Measurements from ENCODE around the gene CD24. TPM values are rescaled to one million over a fixed set of nuclear protein-coding genes. Genes with fewer than 3 reads are reported as not detected.
A peak's percentile ranks its signal among the peaks of the same experiment; 100 is the strongest.
"Not testable (repeated sequence)": the region's sequence is repeated elsewhere in the genome, so short reads cannot be mapped to it uniquely, and the experiment has no call there.

CD24 gene
- 794 TPM for polyA plus RNA-seq (2013, experiment 1 of 2)
- 798 TPM for polyA plus RNA-seq (2013, experiment 2 of 2)

DNA sequence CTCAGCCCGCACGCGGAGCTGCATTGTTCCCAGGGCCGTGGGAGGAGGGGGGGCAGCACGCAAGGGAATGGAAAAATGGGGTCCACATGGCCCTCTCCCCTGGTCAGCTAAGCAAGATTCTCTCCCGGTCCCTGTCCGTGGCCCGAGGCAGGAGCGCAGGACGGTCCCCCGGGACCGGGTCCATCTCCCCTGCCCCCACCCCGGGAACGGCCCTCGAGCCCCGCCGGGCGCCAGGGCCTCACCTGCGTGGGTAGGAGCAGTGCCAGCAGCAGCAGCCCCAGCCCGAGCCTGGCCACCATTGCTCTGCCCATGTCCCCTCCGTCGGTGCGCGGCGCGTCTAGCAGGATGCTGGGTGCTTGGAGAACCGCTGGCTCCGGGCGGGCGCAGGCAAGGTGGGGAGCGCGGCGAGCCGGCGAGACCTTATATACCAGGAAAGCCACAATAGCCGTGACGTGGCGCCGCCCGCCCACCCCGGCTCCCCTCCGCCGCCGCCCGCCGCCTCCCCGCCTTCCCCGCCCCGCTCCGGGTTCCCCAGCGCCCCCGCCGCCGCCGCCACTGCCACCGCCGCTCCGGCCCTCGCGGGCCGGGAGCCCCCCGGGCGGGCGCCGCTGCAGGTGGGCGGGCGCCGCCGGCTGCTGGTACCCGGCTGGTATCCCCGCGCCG, at the start of gene CD24:
CD24 (minus strand) TSS at position 394 of the 663 bp plus-strand sequence; CDS start at position 311, 83 bp downstream.
- Histone ChIP-seq H2BK15ac (replicated peaks; ENCODE audit: low read depth) (no peak within 1 kb of the TSS), H3K79me1 (ENCODE audit: low read length) (no peaks in the 10 kb centered on the region), H2BK120ac (ENCODE audit: low read depth, low read length) (peak within 1 kb of the TSS; percentile 98), H3K4me1 (ENCODE audit: control insufficient read depth, low read depth, low read length) (no peaks in the 10 kb centered on the region), H3K27ac (ENCODE audit: low read depth, low read length) (peak within 1 kb of the TSS; percentile 96), H3K56ac (ENCODE audit: low read length) (peak within 1 kb of the TSS; percentile 93), H2AK5ac (ENCODE audit: low read length) (no peak within 1 kb of the TSS), H3K79me2 (ENCODE audit: control insufficient read depth, insufficient read depth, low read length) (peaks cover 24% of the 10 kb centered on the region), H3K4ac (ENCODE audit: low read depth, low read length) (peak within 1 kb of the TSS; percentile 100), H3K4me2 (ENCODE audit: low read length) (peak within 1 kb of the TSS; percentile 40), H3K36me3 (ENCODE audit: control insufficient read depth, insufficient read depth, low read length) (no peaks in the 10 kb centered on the region), H3K9ac (ENCODE audit: low read length) (peak within 1 kb of the TSS; percentile 90), H2BK5ac (ENCODE audit: low read length) (peak within 1 kb of the TSS; percentile 88), H4K5ac (ENCODE audit: low read length) (no peak within 1 kb of the TSS), H3K27me3 (ENCODE audit: insufficient read depth, low read length, poor library complexity) (no peaks in the 10 kb centered on the region), H3K18ac (ENCODE audit: low read length) (peak within 1 kb of the TSS; percentile 100), H3K4me3 (ENCODE audit: low read length) (peak within 1 kb of the TSS; percentile 76), H3K23ac (ENCODE audit: low read length) (peak within 1 kb of the TSS; percentile 98), H4K8ac (ENCODE audit: low read depth, low read length) (peak within 1 kb of the TSS; percentile 97)
- DNase-seq: peak; percentile 73
- WGBS (ENCODE audit: extremely low coverage, insufficient coverage, low lambda C conversion rate): no CpG with 5 or more reads among the region's 73 CpGs

DNA sequence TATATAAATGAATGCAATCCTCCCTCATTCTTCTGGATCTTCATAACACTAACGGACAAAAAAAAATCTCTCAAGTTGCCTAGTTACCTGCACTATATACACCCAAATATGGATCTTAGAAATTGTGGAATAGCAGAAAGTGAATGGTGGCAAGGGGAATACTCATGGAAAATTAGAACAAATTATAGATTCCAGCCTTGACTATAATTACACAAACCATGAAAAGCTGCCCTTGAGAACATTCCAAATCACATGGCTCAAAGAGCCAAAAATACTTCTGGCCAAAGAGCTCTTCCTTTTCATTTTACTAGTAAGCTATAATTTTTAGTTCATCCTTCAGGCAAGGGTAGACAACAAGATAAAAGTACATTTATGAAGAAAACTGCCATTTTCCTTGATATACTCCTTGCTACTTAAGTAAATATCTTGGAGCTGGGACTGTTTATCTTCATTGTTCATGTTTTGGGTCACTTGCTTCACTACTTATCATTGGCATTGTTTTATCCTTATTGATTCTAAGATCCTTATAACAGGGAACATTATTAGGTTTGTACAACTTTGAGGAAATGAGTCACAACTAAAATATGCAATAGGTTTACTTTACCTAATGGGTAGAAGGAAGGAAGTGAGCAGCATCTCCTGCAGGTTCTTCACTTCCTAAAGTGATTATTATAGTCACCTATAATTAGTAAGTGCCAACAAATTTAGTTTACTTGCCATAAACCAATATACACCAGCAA, 47.1 kb upstream of the CD24 start:
- Histone ChIP-seq H4K5ac (ENCODE audit: low read length) (no peak overlapping the region), H2BK5ac (ENCODE audit: low read length) (no peak overlapping the region), H3K23ac (ENCODE audit: low read length) (no peak overlapping the region), H3K27ac (ENCODE audit: low read depth, low read length) (no peak overlapping the region), H3K36me3 (ENCODE audit: control insufficient read depth, insufficient read depth, low read length) (no peaks in the 10 kb centered on the region), H2BK15ac (replicated peaks; ENCODE audit: low read depth) (no peak overlapping the region), H3K79me2 (ENCODE audit: control insufficient read depth, insufficient read depth, low read length) (no peaks in the 10 kb centered on the region), H4K8ac (ENCODE audit: low read depth, low read length) (no peak overlapping the region), H3K79me1 (ENCODE audit: low read length) (no peaks in the 10 kb centered on the region), H3K56ac (ENCODE audit: low read length) (no peak overlapping the region), H2AK5ac (ENCODE audit: low read length) (no peak overlapping the region), H3K18ac (ENCODE audit: low read length) (no peak overlapping the region), H3K4me1 (ENCODE audit: control insufficient read depth, low read depth, low read length) (no peaks in the 10 kb centered on the region), H3K9ac (ENCODE audit: low read length) (no peak overlapping the region), H3K27me3 (ENCODE audit: insufficient read depth, low read length, poor library complexity) (no peaks in the 10 kb centered on the region), H3K4me2 (ENCODE audit: low read length) (no peak overlapping the region), H2BK120ac (ENCODE audit: low read depth, low read length) (no peak overlapping the region), H3K4ac (ENCODE audit: low read depth, low read length) (no peak overlapping the region), H3K4me3 (ENCODE audit: low read length) (no peak overlapping the region)
- no CpG with 5 or more reads among the region's 1 CpG for WGBS (ENCODE audit: extremely low coverage, insufficient coverage, low lambda C conversion rate)
- no peak for DNase-seq

- H2AK5ac ChIP-seq (ENCODE audit: low read length): no peak overlapping the region
- WGBS (ENCODE audit: extremely low coverage, insufficient coverage, low lambda C conversion rate): no CpG with 5 or more reads among the region's 4 CpGs
- no peak overlapping the region for H4K8ac ChIP-seq (ENCODE audit: low read depth, low read length)
- no peaks in the 10 kb centered on the region for H3K4me1 ChIP-seq (ENCODE audit: control insufficient read depth, low read depth, low read length)
- no peak overlapping the region for H2BK120ac ChIP-seq (ENCODE audit: low read depth, low read length)
- no peak overlapping the region for H3K4ac ChIP-seq (ENCODE audit: low read depth, low read length)
- H3K4me3 ChIP-seq (ENCODE audit: low read length): no peak overlapping the region
- no peak overlapping the region for H3K4me2 ChIP-seq (ENCODE audit: low read length)
- H3K27ac ChIP-seq (ENCODE audit: low read depth, low read length): no peak overlapping the region
- H3K79me2 ChIP-seq (ENCODE audit: control insufficient read depth, insufficient read depth, low read length): no peaks in the 10 kb centered on the region
- no peaks in the 10 kb centered on the region for H3K79me1 ChIP-seq (ENCODE audit: low read length)
- no peak overlapping the region for H3K18ac ChIP-seq (ENCODE audit: low read length)
- no peak overlapping the region for H3K56ac ChIP-seq (ENCODE audit: low read length)
- H3K36me3 ChIP-seq (ENCODE audit: control insufficient read depth, insufficient read depth, low read length): no peaks in the 10 kb centered on the region
- no peak overlapping the region for H3K9ac ChIP-seq (ENCODE audit: low read length)
- no peak overlapping the region for H4K5ac ChIP-seq (ENCODE audit: low read length)
- no peak overlapping the region for H3K23ac ChIP-seq (ENCODE audit: low read length)
- H2BK5ac ChIP-seq (ENCODE audit: low read length): no peak overlapping the region
- DNase-seq: no peak
- no peaks in the 10 kb centered on the region for H3K27me3 ChIP-seq (ENCODE audit: insufficient read depth, low read length, poor library complexity)
- no peak overlapping the region for H2BK15ac ChIP-seq (replicated peaks; ENCODE audit: low read depth)
Measured at GRCh38 chr6:107020239-107020638, 45.7 kb upstream of the CD24 start.

DNA sequence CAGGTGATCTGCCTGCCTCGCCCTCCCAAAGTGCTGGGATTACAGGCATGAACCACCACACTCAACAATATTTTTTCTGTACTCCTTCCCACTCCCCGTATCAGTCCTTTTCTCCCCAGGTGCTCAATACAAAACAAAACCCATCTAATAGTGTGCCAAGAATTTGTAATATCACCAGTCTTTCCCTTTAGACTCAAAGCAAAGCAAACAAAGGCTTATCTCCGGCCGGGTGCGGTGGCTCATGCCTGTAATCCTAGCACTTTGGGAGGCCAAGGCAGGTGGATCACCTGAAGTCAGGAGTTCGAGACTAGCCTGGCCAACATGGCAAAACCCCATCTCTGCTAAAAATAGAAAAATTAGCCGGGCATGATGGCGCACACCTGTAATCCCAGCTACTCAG, 45.1 kb upstream of the CD24 start:
- no CpG with 5 or more reads among the region's 8 CpGs for WGBS (ENCODE audit: extremely low coverage, insufficient coverage, low lambda C conversion rate)

GRCh38 chr6:107019047-107019446, 44.5 kb upstream of the CD24 start:
- WGBS (ENCODE audit: extremely low coverage, insufficient coverage, low lambda C conversion rate): no CpG with 5 or more reads among the region's 5 CpGs

More for the DNA sequence above, 45.1 kb upstream of the CD24 start:
- H4K5ac ChIP-seq (ENCODE audit: low read length); H3K27ac ChIP-seq (ENCODE audit: low read depth, low read length); H3K27me3 ChIP-seq (ENCODE audit: insufficient read depth, low read length, poor library complexity); DNase-seq; H3K36me3 ChIP-seq (ENCODE audit: control insufficient read depth, insufficient read depth, low read length); H3K4me2 ChIP-seq (ENCODE audit: low read length); H3K9ac ChIP-seq (ENCODE audit: low read length); H3K79me2 ChIP-seq (ENCODE audit: control insufficient read depth, insufficient read depth, low read length); H3K79me1 ChIP-seq (ENCODE audit: low read length); H2AK5ac ChIP-seq (ENCODE audit: low read length); H2BK15ac ChIP-seq (replicated peaks; ENCODE audit: low read depth); H3K4me1 ChIP-seq (ENCODE audit: control insufficient read depth, low read depth, low read length); H2BK5ac ChIP-seq (ENCODE audit: low read length); H3K56ac ChIP-seq (ENCODE audit: low read length); H2BK120ac ChIP-seq (ENCODE audit: low read depth, low read length); H3K4me3 ChIP-seq (ENCODE audit: low read length); H3K18ac ChIP-seq (ENCODE audit: low read length); H3K23ac ChIP-seq (ENCODE audit: low read length); H4K8ac ChIP-seq (ENCODE audit: low read depth, low read length); H3K4ac ChIP-seq (ENCODE audit: low read depth, low read length): not testable (repeated sequence)

More at GRCh38 chr6:107019047-107019446, 44.5 kb upstream of the CD24 start:
- DNase-seq: no peak
- no peak overlapping the region for H4K5ac ChIP-seq (ENCODE audit: low read length)
- H2BK5ac ChIP-seq (ENCODE audit: low read length): no peak overlapping the region
- H3K4me1 ChIP-seq (ENCODE audit: control insufficient read depth, low read depth, low read length): no peaks in the 10 kb centered on the region
- no peak overlapping the region for H2BK15ac ChIP-seq (replicated peaks; ENCODE audit: low read depth)
- no peaks in the 10 kb centered on the region for H3K36me3 ChIP-seq (ENCODE audit: control insufficient read depth, insufficient read depth, low read length)
- H3K18ac ChIP-seq (ENCODE audit: low read length): no peak overlapping the region
- no peak overlapping the region for H3K4ac ChIP-seq (ENCODE audit: low read depth, low read length)
- no peak overlapping the region for H3K4me2 ChIP-seq (ENCODE audit: low read length)
- H3K23ac ChIP-seq (ENCODE audit: low read length): no peak overlapping the region
- no peaks in the 10 kb centered on the region for H3K79me1 ChIP-seq (ENCODE audit: low read length)
- no peak overlapping the region for H3K27ac ChIP-seq (ENCODE audit: low read depth, low read length)
- no peaks in the 10 kb centered on the region for H3K79me2 ChIP-seq (ENCODE audit: control insufficient read depth, insufficient read depth, low read length)
- no peak overlapping the region for H4K8ac ChIP-seq (ENCODE audit: low read depth, low read length)
- H3K56ac ChIP-seq (ENCODE audit: low read length): no peak overlapping the region
- no peak overlapping the region for H3K9ac ChIP-seq (ENCODE audit: low read length)
- H2AK5ac ChIP-seq (ENCODE audit: low read length): no peak overlapping the region
- no peak overlapping the region for H2BK120ac ChIP-seq (ENCODE audit: low read depth, low read length)
- no peak overlapping the region for H3K4me3 ChIP-seq (ENCODE audit: low read length)
- H3K27me3 ChIP-seq (ENCODE audit: insufficient read depth, low read length, poor library complexity): no peaks in the 10 kb centered on the region
